ENCODE data around the gene LYRM4.

DNA sequence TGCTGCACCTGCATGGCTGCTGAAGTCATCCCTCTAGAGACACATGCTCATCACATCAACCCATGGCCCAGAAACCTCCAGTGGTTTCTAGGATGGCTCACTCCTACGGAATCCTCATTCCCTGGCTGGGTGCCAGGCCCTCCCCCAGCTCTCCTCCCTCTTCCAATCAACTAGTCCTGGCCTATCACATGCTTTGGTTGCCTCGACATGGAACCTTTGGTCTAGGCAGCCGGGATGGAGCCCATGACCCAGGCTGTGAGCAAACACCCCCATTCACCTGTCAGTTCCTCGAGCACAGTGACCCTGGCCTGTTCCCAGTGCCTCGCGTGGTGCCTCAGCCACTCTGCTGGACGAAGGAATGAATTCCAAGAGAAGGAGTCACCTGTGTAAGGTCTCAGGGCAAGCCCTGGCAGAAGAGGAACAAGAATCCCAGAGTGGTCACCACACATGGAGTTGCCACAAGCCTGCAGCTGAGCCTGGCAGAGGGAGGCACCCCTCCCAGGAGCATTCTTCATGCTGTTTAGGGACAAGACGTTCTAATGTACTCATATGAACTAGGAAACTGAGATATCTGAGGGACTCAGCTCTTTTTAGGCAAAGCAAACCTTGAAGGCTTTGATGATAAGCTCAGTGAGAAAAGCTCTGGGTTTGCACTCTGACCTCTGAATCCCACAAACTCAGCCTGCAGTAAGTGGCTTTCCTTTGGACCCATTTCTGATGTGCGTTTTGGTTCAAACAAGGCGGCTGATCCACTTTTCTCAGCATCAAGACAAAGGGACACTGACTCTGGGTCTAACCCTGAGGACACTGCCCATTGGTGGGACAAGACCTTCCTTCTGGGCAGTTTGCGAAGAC lies 135.4 kb downstream of the LYRM4 start:
- TF ChIP-seq, protein P1, sequence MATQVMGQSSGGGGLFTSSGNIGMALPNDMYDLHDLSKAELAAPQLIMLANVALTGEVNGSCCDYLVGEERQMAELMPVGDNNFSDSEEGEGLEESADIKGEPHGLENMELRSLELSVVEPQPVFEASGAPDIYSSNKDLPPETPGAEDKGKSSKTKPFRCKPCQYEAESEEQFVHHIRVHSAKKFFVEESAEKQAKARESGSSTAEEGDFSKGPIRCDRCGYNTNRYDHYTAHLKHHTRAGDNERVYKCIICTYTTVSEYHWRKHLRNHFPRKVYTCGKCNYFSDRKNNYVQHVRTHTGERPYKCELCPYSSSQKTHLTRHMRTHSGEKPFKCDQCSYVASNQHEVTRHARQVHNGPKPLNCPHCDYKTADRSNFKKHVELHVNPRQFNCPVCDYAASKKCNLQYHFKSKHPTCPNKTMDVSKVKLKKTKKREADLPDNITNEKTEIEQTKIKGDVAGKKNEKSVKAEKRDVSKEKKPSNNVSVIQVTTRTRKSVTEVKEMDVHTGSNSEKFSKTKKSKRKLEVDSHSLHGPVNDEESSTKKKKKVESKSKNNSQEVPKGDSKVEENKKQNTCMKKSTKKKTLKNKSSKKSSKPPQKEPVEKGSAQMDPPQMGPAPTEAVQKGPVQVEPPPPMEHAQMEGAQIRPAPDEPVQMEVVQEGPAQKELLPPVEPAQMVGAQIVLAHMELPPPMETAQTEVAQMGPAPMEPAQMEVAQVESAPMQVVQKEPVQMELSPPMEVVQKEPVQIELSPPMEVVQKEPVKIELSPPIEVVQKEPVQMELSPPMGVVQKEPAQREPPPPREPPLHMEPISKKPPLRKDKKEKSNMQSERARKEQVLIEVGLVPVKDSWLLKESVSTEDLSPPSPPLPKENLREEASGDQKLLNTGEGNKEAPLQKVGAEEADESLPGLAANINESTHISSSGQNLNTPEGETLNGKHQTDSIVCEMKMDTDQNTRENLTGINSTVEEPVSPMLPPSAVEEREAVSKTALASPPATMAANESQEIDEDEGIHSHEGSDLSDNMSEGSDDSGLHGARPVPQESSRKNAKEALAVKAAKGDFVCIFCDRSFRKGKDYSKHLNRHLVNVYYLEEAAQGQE (IDR thresholded peaks at IDR 0.05; ENCODE audit: insufficient replicate concordance, low read depth) = no peak
- no peak for TF ChIP-seq SPI1 (IDR thresholded peaks at IDR 0.05; ENCODE audit: borderline replicate concordance, low read depth)
- TF ChIP-seq, protein P2, sequence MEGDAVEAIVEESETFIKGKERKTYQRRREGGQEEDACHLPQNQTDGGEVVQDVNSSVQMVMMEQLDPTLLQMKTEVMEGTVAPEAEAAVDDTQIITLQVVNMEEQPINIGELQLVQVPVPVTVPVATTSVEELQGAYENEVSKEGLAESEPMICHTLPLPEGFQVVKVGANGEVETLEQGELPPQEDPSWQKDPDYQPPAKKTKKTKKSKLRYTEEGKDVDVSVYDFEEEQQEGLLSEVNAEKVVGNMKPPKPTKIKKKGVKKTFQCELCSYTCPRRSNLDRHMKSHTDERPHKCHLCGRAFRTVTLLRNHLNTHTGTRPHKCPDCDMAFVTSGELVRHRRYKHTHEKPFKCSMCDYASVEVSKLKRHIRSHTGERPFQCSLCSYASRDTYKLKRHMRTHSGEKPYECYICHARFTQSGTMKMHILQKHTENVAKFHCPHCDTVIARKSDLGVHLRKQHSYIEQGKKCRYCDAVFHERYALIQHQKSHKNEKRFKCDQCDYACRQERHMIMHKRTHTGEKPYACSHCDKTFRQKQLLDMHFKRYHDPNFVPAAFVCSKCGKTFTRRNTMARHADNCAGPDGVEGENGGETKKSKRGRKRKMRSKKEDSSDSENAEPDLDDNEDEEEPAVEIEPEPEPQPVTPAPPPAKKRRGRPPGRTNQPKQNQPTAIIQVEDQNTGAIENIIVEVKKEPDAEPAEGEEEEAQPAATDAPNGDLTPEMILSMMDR (IDR thresholded peaks at IDR 0.05; ENCODE audit: insufficient read depth, low read length) = no peak
- TF ChIP-seq POLR2AphosphoS5 (IDR thresholded peaks at IDR 0.05; ENCODE audit: low read depth) = no peak
- TF ChIP-seq GABPA (IDR thresholded peaks at IDR 0.05; ENCODE audit: low read depth) = no peak
